Effector memory CD8-positive, alpha-beta T cell (primary cell): ENCODE results near the gene UBR4.
"Not testable (repeated sequence)": the region's sequence is repeated elsewhere in the genome, so short reads cannot be mapped to it uniquely, and the experiment has no call there.

ENCODE experiments used
- ATAC-seq: fragments of 150-1000 bp; cut with Tn5 transposase; replicated peaks from 2 replicates; pipeline ENCODE4 v1.10.0; 2021; ENCODE audit warnings: mild to moderate bottlenecking, moderate library complexity
- DNase-seq, 3 experiments: peaks; one replicate each; pipeline ENCODE4 v3.0.0; 2021
- H3K27ac Mint-ChIP-seq, 2 donors: one replicate each; pipeline ENCODE4 v1.8.0; 2022; ENCODE audit warnings: mild to moderate bottlenecking in 2 of 2, mixed read lengths in 2 of 2, moderate library complexity in 2 of 2
- H3K27me3 Mint-ChIP-seq, 2 donors: one replicate each; pipeline ENCODE4 v1.8.0; 2022; ENCODE audit warnings: mixed read lengths in 2 of 2
- H3K36me3 Mint-ChIP-seq: one replicate; pipeline ENCODE4 v1.8.0; 2022; ENCODE audit warnings: mild to moderate bottlenecking, moderate library complexity, mixed read lengths; ENCODE audit not compliant: insufficient read depth
- H3K4me1 Mint-ChIP-seq, 2 donors: one replicate each; pipeline ENCODE4 v1.8.0; 2022; ENCODE audit warnings: low read depth in 2 of 2, mixed read lengths in 2 of 2
- H3K4me3 Mint-ChIP-seq, 2 donors: one replicate each; pipeline ENCODE4 v1.8.0; 2022; ENCODE audit warnings: mild to moderate bottlenecking in 2 of 2, mixed read lengths in 2 of 2, moderate library complexity in 2 of 2
- H3K9me3 Mint-ChIP-seq, 2 donors: one replicate each; pipeline ENCODE4 v1.8.0; 2022; ENCODE audit warnings: mixed read lengths in 2 of 2

The UBR4 gene

GRCh38 chr1:19231736-19232523 lies 21.9 kb upstream of the UBR4 start:
- DNase-seq, H3K27me3 Mint-ChIP-seq, H3K4me3 Mint-ChIP-seq, H3K9me3 Mint-ChIP-seq, H3K27ac Mint-ChIP-seq, ATAC-seq, H3K4me1 Mint-ChIP-seq: not testable (repeated sequence)
- H3K36me3 Mint-ChIP-seq: peaks cover 45% of the 10 kb centered on the region

DNA sequence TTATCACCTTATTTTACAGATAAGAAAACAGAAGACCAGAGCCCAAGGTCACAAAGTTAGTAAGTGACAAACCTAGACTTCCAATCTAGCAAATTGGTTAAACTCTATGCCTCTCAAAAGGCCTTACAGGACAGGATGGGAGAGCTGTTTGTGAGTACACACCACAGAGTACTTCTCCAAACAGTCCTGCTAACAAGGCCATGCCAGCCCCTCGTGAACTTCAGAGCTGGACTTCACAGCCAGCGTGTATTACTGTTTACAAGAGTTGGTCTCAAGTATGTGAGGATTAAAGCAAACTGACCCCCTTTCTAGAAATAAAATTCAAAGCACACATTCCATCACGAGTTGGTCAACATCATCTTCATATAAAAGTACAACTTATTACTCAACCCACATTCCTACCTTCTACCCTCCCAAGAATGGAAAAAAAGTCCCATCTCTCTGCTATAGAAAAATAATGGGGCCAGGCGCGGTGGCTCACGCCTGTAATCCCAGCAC lies 19.8 kb upstream of the UBR4 start:
- no peak overlapping the region for H3K4me3 Mint-ChIP-seq
- H3K36me3 Mint-ChIP-seq: peaks cover 39% of the 10 kb centered on the region
- no peaks in the 10 kb centered on the region for H3K27me3 Mint-ChIP-seq
- peak overlapping the region in 1 of 2 donors; percentile 12 for H3K27ac Mint-ChIP-seq
- no peaks in the 10 kb centered on the region for H3K4me1 Mint-ChIP-seq
- ATAC-seq (no peak), DNase-seq (no peak)
- no peaks in the 10 kb centered on the region for H3K9me3 Mint-ChIP-seq

GRCh38 chr1:19229229-19229628 lies 19.2 kb upstream of the UBR4 start:
- no peak overlapping the region for H3K4me3 Mint-ChIP-seq
- H3K4me1 Mint-ChIP-seq: peaks cover 0 to 4% of the 10 kb centered on the region in 2 donors
- H3K27ac Mint-ChIP-seq: no peak overlapping the region
- peaks cover 38% of the 10 kb centered on the region for H3K36me3 Mint-ChIP-seq
- no peaks in the 10 kb centered on the region for H3K9me3 Mint-ChIP-seq
- H3K27me3 Mint-ChIP-seq: no peaks in the 10 kb centered on the region
- DNase-seq (no peak), ATAC-seq (no peak)

- ATAC-seq (no peak), DNase-seq (no peak)
- no peak overlapping the region for H3K4me3 Mint-ChIP-seq
- H3K27ac Mint-ChIP-seq: no peak overlapping the region
- H3K36me3 Mint-ChIP-seq: peaks cover 59% of the 10 kb centered on the region
- H3K27me3 Mint-ChIP-seq: no peaks in the 10 kb centered on the region
- peaks cover 2 to 11% of the 10 kb centered on the region in 2 donors for H3K4me1 Mint-ChIP-seq
- no peaks in the 10 kb centered on the region for H3K9me3 Mint-ChIP-seq
These were observed 13.1 kb upstream of the UBR4 start for GRCh38 chr1:19222979-19223824.

GRCh38 chr1:19222573-19222972 lies 12.5 kb upstream of the UBR4 start:
- Mint-ChIP-seq H3K4me1 (peaks cover 2 to 11% of the 10 kb centered on the region in 2 donors), H3K27me3 (no peaks in the 10 kb centered on the region), H3K27ac (no peak overlapping the region), H3K36me3 (peaks cover 58% of the 10 kb centered on the region), H3K9me3 (no peaks in the 10 kb centered on the region), H3K4me3 (no peak overlapping the region)
- ATAC-seq: no peak
- DNase-seq: no peak

DNA sequence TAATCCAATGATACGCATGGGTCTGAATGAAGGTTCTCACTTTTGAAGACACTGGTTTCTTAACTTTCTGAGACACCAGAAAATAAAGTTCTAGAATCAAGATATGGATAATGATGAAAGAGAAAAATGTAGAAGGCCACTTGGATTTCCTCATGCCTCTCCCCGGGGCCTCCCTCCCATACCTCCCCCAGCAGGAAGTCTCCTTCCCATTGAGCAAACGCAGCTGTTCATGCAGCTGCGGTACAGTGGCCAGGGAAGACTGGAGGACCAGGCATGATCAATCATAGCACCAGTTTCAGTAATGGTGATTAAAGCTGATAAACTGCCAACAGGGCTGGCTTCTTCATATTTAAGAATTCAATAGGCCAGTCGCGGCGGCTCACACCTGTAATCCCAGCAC lies 10.9 kb upstream of the UBR4 start:
- H3K27ac Mint-ChIP-seq: no peak overlapping the region
- H3K9me3 Mint-ChIP-seq: no peaks in the 10 kb centered on the region

DNA sequence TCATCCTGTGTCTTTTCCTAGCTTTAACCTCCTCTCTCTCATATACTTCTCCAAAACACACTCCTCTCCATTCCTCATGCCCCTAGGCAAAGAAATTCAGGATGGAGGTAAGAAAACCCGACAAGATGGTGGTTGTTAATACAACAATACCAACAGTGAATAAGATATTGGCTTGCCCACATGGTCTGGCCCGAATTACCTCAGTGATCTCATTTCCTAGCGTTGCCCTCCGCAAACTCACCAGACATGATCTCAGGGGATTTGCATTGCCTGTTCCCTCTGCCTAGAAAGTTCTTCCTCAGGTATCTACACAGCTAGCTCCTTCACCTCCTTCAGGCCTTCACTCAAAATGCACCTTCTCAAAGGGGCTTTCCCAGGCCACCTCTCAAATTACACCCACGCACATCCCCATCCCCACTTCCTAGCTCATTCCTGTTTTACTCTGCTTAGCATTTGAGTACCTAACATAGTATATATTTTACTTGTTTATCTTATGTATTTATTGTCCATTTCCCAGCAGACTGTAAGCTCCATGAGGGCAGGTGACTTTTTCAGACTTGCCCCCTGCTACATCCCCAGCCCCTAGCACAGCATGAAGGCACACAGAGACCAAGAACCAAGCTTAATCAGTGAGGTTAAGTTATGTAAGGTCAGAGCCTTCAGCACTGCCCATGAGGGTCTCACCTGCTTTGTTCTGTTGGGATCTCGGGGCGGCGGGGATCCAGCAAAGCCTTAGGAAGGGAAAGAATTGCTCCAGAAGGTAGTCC lies 10.2 kb upstream of the UBR4 start:
- H3K4me3 Mint-ChIP-seq: no peak overlapping the region
- H3K27ac Mint-ChIP-seq: peak overlapping the region; percentile 45 to 91
- ATAC-seq (no peak), DNase-seq (no peak)
- H3K36me3 Mint-ChIP-seq: peaks cover 44% of the 10 kb centered on the region
- H3K4me1 Mint-ChIP-seq: peaks cover 4 to 18% of the 10 kb centered on the region in 2 donors
- H3K9me3 Mint-ChIP-seq: no peaks in the 10 kb centered on the region
- no peaks in the 10 kb centered on the region for H3K27me3 Mint-ChIP-seq

More for the DNA sequence above, 10.9 kb upstream of the UBR4 start:
- no peak for ATAC-seq
- Mint-ChIP-seq H3K4me1 (peaks cover 4 to 16% of the 10 kb centered on the region in 2 donors), H3K36me3 (peaks cover 50% of the 10 kb centered on the region), H3K27me3 (no peaks in the 10 kb centered on the region), H3K4me3 (no peak overlapping the region)
- DNase-seq: no peak

DNA sequence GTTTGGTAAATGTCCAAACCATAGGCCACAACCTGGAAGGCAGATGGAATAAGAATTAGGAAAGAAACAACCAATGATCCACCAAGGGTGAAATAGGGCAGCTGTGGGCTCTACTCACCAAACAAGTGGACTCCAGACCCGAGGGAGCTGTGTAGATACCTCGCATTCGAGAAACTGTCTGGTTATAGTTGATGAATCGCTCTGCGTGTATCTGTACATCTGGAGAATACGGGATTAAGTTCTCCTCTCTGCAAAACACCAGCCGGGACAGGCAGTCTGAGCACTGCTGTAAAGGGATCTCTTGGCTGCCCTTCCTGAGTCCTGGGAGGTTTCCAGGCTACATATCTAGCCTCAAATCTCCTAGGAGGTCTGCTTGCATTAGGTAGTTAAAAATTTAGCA lies 9.4 kb upstream of the UBR4 start:
- Mint-ChIP-seq H3K4me1 (peaks cover 4 to 16% of the 10 kb centered on the region in 2 donors), H3K36me3 (peaks cover 47% of the 10 kb centered on the region), H3K27me3 (no peaks in the 10 kb centered on the region), H3K27ac (peak overlapping the region; percentile 23 to 91), H3K4me3 (no peak overlapping the region), H3K9me3 (no peaks in the 10 kb centered on the region)
- ATAC-seq (no peak), DNase-seq (no peak)

- not testable (repeated sequence) for ATAC-seq, H3K27ac Mint-ChIP-seq
- H3K4me1 Mint-ChIP-seq: peaks cover 6 to 24% of the 10 kb centered on the region in 2 donors
These were observed 6.5 kb upstream of the UBR4 start for GRCh38 chr1:19216585-19216984.

DNA sequence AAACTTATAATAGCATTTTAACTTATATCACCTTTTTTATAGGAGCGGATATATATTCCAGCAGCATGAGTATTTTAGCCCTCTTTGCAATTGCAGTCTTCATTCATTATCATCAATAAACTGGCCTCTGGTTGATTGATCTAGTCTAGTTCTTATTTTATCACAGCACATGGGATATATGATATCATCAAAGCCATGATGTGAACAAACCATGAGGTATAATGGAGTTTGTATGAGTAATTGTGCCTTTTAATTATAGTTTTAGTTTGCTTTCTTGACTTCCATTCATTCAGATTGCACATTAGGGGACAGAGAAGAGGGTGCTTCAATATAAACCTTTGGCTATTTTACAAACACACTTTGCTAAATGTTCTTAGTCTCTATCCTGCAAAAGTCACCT lies 3.5 kb upstream of the UBR4 start:
- H3K27ac Mint-ChIP-seq: peak overlapping the region in 1 of 2 donors; percentile 11
- H3K4me1 Mint-ChIP-seq: peaks cover 21 to 41% of the 10 kb centered on the region in 2 donors
- no peak overlapping the region for H3K4me3 Mint-ChIP-seq
- H3K27me3 Mint-ChIP-seq: no peaks in the 10 kb centered on the region
- H3K36me3 Mint-ChIP-seq: peaks cover 10% of the 10 kb centered on the region
- no peak for ATAC-seq
- no peak for DNase-seq
- no peaks in the 10 kb centered on the region for H3K9me3 Mint-ChIP-seq

More at GRCh38 chr1:19216585-19216984, 6.5 kb upstream of the UBR4 start:
- not testable (repeated sequence) for H3K4me3 Mint-ChIP-seq, DNase-seq, H3K27me3 Mint-ChIP-seq, H3K9me3 Mint-ChIP-seq
- H3K36me3 Mint-ChIP-seq: peaks cover 28% of the 10 kb centered on the region

DNA sequence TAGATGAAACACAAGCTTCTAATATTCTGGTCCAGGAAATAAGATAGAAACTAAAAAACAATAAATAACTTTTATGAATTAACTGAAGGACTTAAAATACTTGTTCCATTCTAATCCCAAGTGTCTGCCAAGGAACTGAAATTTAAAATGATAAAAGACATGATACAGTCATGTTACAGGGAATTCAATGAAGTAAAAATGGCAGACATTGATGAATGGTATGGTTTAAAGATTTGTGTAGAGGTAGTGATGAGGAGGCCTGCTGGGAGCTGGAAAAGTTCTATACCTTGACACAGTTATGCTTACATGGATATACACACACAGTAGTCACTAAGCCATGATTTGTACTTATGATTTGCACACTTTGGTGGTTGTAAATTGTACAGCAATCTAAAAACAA lies 2.1 kb upstream of the UBR4 start:
- ATAC-seq: no peak
- DNase-seq: no peak
- Mint-ChIP-seq H3K27me3 (no peaks in the 10 kb centered on the region), H3K4me3 (no peak overlapping the region), H3K36me3 (peaks cover 20% of the 10 kb centered on the region), H3K4me1 (peaks cover 24 to 50% of the 10 kb centered on the region in 2 donors), H3K9me3 (no peaks in the 10 kb centered on the region), H3K27ac (peak overlapping the region; percentile 23 to 96)

DNA sequence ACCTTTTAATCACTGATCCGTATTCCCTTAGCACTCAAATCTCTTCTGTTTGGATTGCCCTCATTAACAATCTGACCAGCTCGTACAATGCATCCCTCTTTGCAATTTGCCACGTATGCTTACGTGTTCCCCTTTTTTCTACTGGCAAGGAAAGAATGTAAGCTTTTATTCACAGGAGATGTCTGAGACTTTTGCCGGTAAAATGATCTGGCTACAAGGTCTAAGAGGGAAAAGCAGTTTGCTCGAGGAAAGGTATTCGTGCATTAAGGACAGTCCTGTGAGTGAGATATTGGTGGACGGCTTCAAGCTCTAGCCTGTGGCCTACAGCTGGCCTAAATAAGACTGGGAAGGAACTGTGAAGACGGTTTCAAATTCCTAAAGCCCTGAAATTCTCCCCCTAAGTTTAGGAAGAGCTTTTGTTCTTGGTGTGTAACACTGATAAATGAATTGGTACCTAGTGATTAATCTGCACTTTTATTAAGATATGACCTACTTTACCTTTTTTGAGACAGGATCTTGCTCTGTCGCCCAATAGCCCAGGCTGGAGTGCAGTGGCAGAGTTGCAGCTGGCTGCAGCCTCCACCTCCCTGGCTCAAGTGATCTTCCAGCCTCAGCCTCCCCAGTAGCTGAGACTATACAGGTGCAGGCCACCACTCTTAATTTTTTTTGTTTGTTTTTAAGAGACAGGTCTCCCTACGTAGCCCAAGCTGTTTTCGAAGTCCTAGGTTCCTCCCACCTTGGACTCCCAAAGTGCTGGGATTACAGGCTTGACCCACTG lies 895 bp upstream of the UBR4 start:
- Mint-ChIP-seq H3K9me3 (no peaks in the 10 kb centered on the region), H3K36me3 (peaks cover 20% of the 10 kb centered on the region), H3K4me1 (peaks cover 27 to 51% of the 10 kb centered on the region in 2 donors), H3K27ac (peak overlapping the region; percentile 93 to 96), H3K27me3 (no peaks in the 10 kb centered on the region), H3K4me3 (peak overlapping the region; percentile 85 to 89)
- DNase-seq (no peak), ATAC-seq (no peak)
